GM18868 (cell line): Measurements from ENCODE around the gene NOL6.
A peak's percentile ranks its signal among the peaks of the same experiment; 100 is the strongest.

Experiments
- ATAC-seq: cut with Tn5 transposase; IDR thresholded peaks from one replicate; pipeline ENCODE4 v1.9.1; 2021; ENCODE audit warnings: mild to moderate bottlenecking, moderate library complexity; ENCODE audit not compliant: unreplicated experiment

The NOL6 gene

DNA sequence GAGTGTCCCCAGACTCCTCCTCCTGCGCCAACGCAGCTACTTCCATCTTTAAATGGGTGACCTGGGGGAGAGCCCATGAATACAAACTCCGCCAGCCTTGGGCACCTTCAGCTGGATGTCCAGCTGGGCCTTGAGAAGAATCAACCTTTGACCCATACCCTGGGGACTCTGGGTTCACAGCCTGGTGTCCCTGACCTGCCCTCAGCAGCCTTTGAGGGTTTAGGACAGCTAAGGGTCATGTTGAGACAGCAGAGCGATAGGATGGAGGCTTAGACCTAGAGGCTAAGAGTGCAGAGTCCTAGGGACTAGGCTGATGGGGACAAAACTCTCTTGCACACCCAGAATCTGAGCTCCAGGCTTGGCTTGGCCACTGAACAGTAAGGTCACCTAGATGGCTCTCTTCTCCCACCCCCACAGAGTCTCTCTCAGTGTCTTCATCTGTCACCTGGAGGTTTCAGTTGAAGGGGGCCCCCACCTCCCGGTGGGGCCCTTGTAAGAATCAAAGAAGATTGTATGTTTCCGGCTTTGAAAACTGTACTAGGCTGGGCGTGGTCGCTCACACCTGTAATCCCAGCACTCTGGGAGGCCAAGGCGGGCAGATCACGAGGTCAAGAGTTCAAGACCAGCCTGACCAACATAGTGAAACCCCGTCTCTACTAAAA is 19.6 kb downstream of the NOL6 start:
- no peak for ATAC-seq

GRCh38 chr9:33453286-33453860 is 20.4 kb downstream of the NOL6 start:
- ATAC-seq = no peak

DNA sequence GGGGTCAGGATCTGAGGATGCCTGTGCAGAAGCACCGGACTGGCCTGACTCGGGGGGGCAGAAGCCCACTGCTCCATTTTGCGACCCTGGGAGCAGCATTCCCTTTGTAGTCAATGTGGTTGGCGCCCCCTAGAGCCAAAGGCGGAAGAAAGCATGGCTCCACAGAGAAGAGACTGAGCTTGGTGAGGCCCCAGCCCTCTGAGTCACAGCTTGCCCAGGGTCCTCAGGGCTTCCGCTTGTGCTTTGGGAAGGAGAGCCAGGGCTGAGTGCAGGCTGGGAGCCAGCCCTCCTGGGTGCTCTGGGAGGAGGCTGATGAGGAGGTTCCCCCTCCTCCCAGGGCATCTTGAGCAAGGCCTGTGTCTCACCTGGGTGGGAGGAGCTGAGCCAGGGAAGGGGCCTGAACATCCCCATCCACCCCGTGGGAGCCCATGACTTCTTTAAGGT is 20.9 kb downstream of the NOL6 start:
- ATAC-seq = peak; percentile 46

GRCh38 chr9:33450621-33451146 is 23.0 kb downstream of the NOL6 start:
- no peak for ATAC-seq

DNA sequence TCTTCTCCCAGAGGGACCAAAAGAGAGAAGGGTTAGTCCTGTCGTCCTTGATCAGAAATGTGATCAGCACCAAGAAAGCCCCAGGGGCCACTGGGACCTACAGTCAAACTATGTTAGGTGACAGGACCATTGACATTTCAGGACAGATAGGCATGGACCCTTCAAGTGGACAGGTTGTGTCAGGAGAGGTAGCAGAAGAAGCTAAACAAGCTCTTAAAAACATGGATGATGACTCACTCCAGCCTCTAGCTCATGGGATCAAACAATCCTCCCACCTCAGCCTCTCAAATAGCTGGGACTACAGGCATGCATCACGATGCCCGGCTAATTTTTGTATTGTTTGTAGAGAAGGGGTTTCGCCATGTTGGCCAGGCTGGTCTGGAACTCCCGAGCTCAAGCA is 24.0 kb downstream of the NOL6 start:
- no peak for ATAC-seq

DNA sequence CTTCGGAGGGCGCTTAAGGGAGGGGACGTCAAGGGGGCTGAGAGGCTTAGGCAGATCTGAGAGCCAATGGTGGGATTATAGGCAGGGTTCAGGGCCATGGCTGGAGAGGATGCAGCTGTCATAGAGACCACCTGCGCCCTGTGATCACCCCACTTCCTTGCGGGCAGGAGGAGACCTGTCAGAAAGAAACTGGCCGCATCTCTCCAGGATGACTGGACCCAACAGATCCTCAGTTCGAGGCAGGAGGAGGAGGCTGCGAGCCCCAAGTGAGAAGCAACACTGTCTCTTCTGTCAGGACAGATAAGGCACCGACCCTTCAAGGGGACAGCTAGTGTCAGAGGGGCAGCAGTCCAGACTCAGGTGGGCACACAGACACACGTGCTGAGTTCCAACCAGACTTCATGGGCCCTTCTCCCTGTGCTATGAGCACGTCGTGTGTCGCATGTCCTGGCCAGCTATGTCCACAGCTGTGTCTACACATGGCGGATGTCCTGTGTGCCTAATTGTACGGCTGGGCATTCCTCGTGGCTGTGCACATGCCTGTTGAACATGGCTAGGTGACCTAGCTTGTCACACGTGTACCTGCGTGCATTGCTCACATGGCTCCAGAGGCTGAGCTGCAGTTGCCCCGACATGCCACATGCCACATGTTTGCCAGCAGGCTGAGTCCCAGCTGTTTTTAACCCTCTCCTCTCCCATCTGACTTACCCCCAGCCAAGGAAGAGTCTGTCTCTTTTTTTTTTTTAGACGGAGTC is 25.7 kb downstream of the NOL6 start:
- no peak for ATAC-seq

DNA sequence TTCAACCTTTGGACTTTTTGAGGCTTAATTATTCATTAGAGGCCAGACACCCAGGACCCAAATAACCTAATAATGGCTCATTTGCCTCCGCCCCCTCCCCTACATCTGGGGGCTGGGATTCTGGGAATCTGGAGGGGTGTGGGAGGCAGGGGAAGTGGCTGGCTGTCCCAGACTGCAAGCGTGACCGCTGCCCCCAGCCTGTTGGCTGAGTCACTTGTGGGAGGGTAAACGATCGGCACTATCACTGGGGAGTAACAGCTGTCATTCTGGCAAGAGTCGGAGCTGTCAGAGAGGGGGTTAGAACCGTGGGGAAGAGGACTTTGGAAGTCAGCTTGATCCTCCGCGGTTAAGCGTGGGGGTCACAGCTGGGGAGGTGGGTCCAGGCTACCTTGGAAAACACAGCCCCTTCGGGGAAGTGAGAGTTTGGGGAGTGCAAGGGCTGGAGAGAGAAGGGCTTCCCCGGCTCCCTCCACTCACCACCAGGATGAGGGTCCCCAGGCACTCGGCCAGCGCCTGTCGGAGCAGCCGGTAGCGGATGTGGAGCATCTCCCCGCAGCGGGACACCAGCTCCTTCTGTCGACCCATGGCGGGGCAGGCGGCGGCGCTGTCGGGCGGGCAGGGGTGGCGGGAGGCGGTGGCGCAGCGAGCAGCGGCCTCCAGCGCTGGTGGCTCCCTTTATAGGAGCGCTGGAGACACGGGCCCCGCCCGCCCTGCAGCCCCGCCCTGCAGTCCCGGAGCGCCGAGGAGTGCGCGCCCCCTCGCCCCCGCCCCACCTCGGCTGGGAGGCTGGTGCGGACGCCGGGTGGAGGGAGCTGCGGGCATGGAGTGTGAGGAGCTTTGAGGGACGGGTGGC is 26.6 kb downstream of the NOL6 start, which contains the start of gene AQP3:
TSS of gene AQP3 (minus strand) at position 648 of the 853 bp plus-strand sequence. CDS start at position 585, 63 bp downstream.
- ATAC-seq = peak; percentile 26

DNA sequence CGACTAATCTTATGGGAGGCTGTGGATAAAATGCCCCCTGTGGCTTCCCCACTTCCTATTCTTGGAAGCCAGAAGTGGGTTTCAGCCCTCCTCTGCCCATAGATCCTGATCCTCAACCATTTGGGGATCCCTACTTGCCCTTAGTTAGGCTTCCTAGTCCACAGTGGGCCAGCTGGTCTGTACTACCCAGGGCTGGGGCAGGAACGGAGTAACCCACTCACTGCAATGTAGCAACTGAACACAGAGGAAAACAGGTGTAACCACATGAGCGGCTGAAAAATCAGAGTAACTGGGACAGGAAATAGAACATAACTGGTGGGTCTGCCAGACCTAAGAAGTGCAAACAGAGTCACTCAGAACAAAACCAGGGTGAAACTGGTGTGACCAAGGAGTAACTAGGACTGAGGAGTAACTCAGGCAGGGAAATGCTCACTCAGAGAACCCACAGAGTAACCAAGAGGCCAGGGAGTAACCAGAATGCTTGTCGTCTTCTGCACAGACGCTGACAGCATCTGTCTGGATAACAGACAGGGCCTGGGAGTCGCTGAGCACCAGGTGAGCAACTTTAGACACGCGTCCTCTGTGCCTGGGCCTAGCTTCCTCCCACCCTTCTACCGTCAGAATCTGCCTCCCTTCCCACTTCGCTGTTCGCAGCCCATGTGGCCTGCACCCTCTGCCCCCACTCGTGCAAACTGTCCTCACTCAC is 27.3 kb downstream of the NOL6 start:
- ATAC-seq = peak; percentile 94

GRCh38 chr9:33445389-33446239 is 28.1 kb downstream of the NOL6 start:
- no peak for ATAC-seq

GRCh38 chr9:33443464-33444154 is 30.1 kb downstream of the NOL6 start:
- no peak for ATAC-seq

DNA sequence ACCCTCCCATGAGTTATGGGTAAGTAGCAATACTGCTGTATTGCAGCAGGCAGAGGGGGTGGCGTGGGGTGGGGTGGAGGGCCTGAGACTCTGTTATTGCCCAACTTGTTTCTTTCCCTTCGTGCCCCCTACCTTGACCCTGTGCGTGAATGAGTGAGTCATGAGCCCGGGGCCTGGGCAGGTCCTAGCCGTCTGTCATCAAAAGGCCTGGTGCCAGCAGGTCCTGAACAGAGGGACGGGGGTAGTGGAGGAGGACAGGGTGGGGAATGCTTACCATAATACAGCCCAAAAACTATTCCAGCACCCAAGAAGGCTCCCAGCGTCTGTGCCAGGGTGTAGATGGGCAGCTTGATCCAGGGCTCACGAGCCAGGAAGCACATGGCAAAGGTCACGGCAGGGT is 30.7 kb downstream of the NOL6 start:
- ATAC-seq = no peak

GRCh38 chr9:33442125-33442524 is 31.6 kb downstream of the NOL6 start:
- ATAC-seq = no peak

GRCh38 chr9:33440609-33441008 is 33.1 kb downstream of the NOL6 start:
- ATAC-seq = no peak

- ATAC-seq = no peak
Observed at GRCh38 chr9:33440204-33440603, 33.5 kb downstream of the NOL6 start.

GRCh38 chr9:33439731-33440130 is 34.0 kb downstream of the NOL6 start:
- no peak for ATAC-seq

- ATAC-seq = no peak
Observed at GRCh38 chr9:33438926-33439680, 34.6 kb downstream of the NOL6 start.

GRCh38 chr9:33437898-33438297 is 35.8 kb downstream of the NOL6 start:
- ATAC-seq = no peak

DNA sequence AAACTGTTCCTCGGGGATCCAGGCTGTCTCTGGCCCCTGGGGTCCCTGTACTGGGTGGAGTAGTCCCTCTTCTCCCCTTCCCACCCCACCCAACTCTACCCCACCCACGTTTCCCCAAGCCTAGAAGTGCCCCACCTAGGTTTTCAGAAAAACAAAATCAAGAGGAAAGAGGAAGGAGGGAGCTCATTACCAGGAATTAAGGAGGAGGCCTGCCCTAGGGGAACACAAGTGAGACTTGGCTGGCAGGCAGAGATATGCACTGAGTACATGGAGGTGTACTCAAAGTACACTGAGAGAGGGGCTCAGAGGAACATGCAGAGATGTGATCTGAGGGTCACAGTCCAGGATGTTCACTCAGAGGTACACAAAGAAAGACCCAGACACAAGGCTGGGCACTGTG is 36.5 kb downstream of the NOL6 start:
- ATAC-seq = no peak
